B cell (primary cell): ENCODE results near the gene DEPDC4. TPM values are rescaled to one million over a fixed set of nuclear protein-coding genes. Genes with fewer than 3 reads are reported as not detected.

Experiments used
- ATAC-seq: fragments of 200-7000 bp; cut with Tn5 transposase; one replicate; pipeline ENCODE4 v1.10.0; 2021; ENCODE audit warnings: low read depth, mild to moderate bottlenecking, moderate number of reproducible peaks, moderate library complexity
- CTCF ChIA-PET: fragments of 350-600 bp; sonication (Branson Sonifier 250); formaldehyde crosslinking; loops from one replicate; lab custom pipeline; 2021; ENCODE audit warnings: antibody characterized with exemption, inconsistent platforms; lab: Charles Lee
- POLR2A ChIA-PET: fragments of 350-600 bp; sonication (Branson Sonifier 250); formaldehyde crosslinking; loops from one replicate; lab custom pipeline; 2021; ENCODE audit warnings: antibody characterized with exemption; lab: Charles Lee
- DNase-seq: peaks from one replicate; pipeline ENCODE4 v3.0.0; 2013
- H2AFZ ChIP-seq: 2 replicates; pipeline ENCODE4 v1.6.1; 2012; ENCODE audit warnings: mild to moderate bottlenecking, low read depth, low read length; ENCODE audit not compliant: insufficient read depth, poor library complexity, severe bottlenecking
- H3K27ac ChIP-seq, 2 donors: 1 replicate in 1 of 2; 2 replicates in 1 of 2; pipeline ENCODE4 v1.5.1; 2012 to 2013; ENCODE audit warnings: low read length in 2 of 2, mild to moderate bottlenecking in 2 of 2, moderate library complexity in 1 of 2
- H3K27me3 ChIP-seq, 4 experiments: fragments of 200-600 bp in 1 of 4; sonication (generic) in 1 of 4; replicated peaks in 1 of 4; 1 replicate in 2 of 4; 2 replicates in 2 of 4; pipeline versions ENCODE4 v1.6.1 to v1.7.0; 2013 to 2016; ENCODE audit warnings: low read length in 3 of 4, mild to moderate bottlenecking in 2 of 4, mixed read lengths in 1 of 4, moderate library complexity in 1 of 4; ENCODE audit not compliant: insufficient read depth in 4 of 4, control insufficient read depth in 3 of 4; ENCODE audit errors: control extremely low read depth in 1 of 4
- H3K36me3 ChIP-seq, 2 experiments: replicated peaks in 1 of 2; 1 replicate in 1 of 2; 2 replicates in 1 of 2; pipeline versions ENCODE4 v1.6.1 to v1.7.1; 2013; ENCODE audit warnings: low read length in 1 of 2; ENCODE audit not compliant: insufficient read depth in 2 of 2, control insufficient read depth in 1 of 2; ENCODE audit errors: control extremely low read depth in 1 of 2, extremely low read depth in 1 of 2
- H3K4me1 ChIP-seq, 2 donors: fragments of 200-600 bp in 1 of 2; sonication (generic) in 1 of 2; 1 replicate in 1 of 2; 2 replicates in 1 of 2; pipeline versions ENCODE4 v1.5.1 to v1.6.1; 2013 to 2017; ENCODE audit warnings: low read length in 2 of 2; ENCODE audit not compliant: control insufficient read depth in 2 of 2, insufficient read depth in 2 of 2
- H3K4me2 ChIP-seq: replicated peaks from 2 replicates; pipeline ENCODE3; 2012; ENCODE audit warnings: mild to moderate bottlenecking, low read depth, low read length; ENCODE audit not compliant: poor library complexity, severe bottlenecking
- H3K4me3 ChIP-seq, 5 experiments: fragments of 200-600 bp in 1 of 5; sonication (generic) in 1 of 5; 1 replicate in 3 of 5; 2 replicates in 2 of 5; pipeline versions ENCODE4 v1.5.1 to v1.7.0; 2011 to 2016; ENCODE audit warnings: low read length in 4 of 5, mild to moderate bottlenecking in 4 of 5, low read depth in 2 of 5, control low read depth in 1 of 5, moderate library complexity in 1 of 5; ENCODE audit not compliant: insufficient read depth in 1 of 5; ENCODE audit errors: control extremely low read depth in 1 of 5, extremely low read depth in 1 of 5
- H3K79me2 ChIP-seq: fragments of 200-600 bp; sonication (generic); one replicate; pipeline ENCODE4 v1.6.0; 2016; ENCODE audit warnings: low read length; ENCODE audit not compliant: control insufficient read depth, insufficient read depth
- H3K9ac ChIP-seq: fragments of 200-600 bp; sonication (generic); 2 replicates; pipeline ENCODE4 v1.6.1; 2017; ENCODE audit warnings: mild to moderate bottlenecking, low read length, moderate library complexity
- H3K9me3 ChIP-seq, 3 donors: one replicate each; pipeline versions ENCODE4 v1.6.1 to v1.7.1; 2013; ENCODE audit warnings: low read length in 2 of 3; ENCODE audit not compliant: control insufficient read depth in 2 of 3, insufficient read depth in 1 of 3; ENCODE audit errors: control extremely low read depth in 1 of 3
- H4K20me1 ChIP-seq: 2 replicates; pipeline ENCODE4 v1.6.0; 2012; ENCODE audit warnings: mild to moderate bottlenecking, low read length; ENCODE audit not compliant: insufficient read depth, control insufficient read depth, poor library complexity, severe bottlenecking
- H3K27ac Mint-ChIP-seq: one replicate; pipeline ENCODE4 v1.8.0; 2021; ENCODE audit warnings: mixed read lengths
- H3K27me3 Mint-ChIP-seq: one replicate; pipeline ENCODE4 v1.8.0; 2021; ENCODE audit warnings: mixed read lengths
- H3K4me1 Mint-ChIP-seq: one replicate; pipeline ENCODE4 v1.8.0; 2021; ENCODE audit warnings: mixed read lengths
- H3K4me3 Mint-ChIP-seq: one replicate; pipeline ENCODE4 v1.8.0; 2021; ENCODE audit warnings: mixed read lengths
- H3K9me3 Mint-ChIP-seq: one replicate; pipeline ENCODE4 v1.8.0; 2022; ENCODE audit warnings: mixed read lengths; ENCODE audit not compliant: insufficient read depth
- CTCF ChIP-seq: fragments of 200-600 bp; IDR thresholded peaks from one replicate; pipeline ENCODE4 v1.8.0; 2022; ENCODE audit warnings: antibody characterized with exemption, mild to moderate bottlenecking
- EZH2 ChIP-seq: IDR thresholded peaks from 2 replicates; pipeline ENCODE4 v1.6.1; 2012; ENCODE audit warnings: borderline replicate concordance, low read depth, mild to moderate bottlenecking, moderate library complexity, low read length; ENCODE audit not compliant: insufficient read depth, poor library complexity, severe bottlenecking
- WGBS: methylation state at CpG from one replicate; pipeline ENCODE4 v1.1.5; 2013; ENCODE audit warnings: missing lambda C conversion rate; ENCODE audit not compliant: insufficient coverage; 5-methylcytosine and 5-hydroxymethylcytosine counted together
- intact Hi-C: fragments of 100-400 bp; cut with micrococcal nuclease; formaldehyde crosslinking; loops from one replicate; pipeline ENCODE4 v1.10.0; 2022
- polyA plus RNA-seq: library from polyadenylated mRNA; depleted of rRNA; stranded (reverse); fragments of >200 nt; gene quantifications from 2 replicates; pipeline ENCODE4 v1.2.3, GENCODE V29; 2012
- total RNA-seq, 2 donors: library from RNA; stranded (reverse); fragments of 120-200 nt in 1 of 2; gene quantifications; 1 replicate in 1 of 2; 2 replicates in 1 of 2; pipeline versions ENCODE4 v1.2.3 to v1.2.4, GENCODE V29; 2013 to 2022

DEPDC4 gene
- total and polyA plus RNA-seq, 2 donors (not counting 1 experiment from before 2014, with no cell fraction given) = 1.2 to 1.8 TPM

GRCh38 chr12:100274291-100274690 lies 7.4 kb upstream of the DEPDC4 start:
- H2AFZ ChIP-seq = no peak overlapping the region
- H3K9ac ChIP-seq = no peak overlapping the region
- intact Hi-C loops = no loop called here
- WGBS = no CpG with 5 or more reads among the region's 2 CpGs
- TF ChIP-seq CTCF (no peak), EZH2 (no peak)
- no peak overlapping the region for H3K4me3 ChIP-seq
- H3K27me3 ChIP-seq = no peaks in the 10 kb centered on the region
- ATAC-seq (no peak), DNase-seq (no peak)
- Mint-ChIP-seq H3K4me3 (no peak overlapping the region), H3K9me3 (no peaks in the 10 kb centered on the region), H3K27me3 (no peaks in the 10 kb centered on the region), H3K27ac (no peak overlapping the region), H3K4me1 (peaks cover 31% of the 10 kb centered on the region)
- no peaks in the 10 kb centered on the region for H3K9me3 ChIP-seq
- POLR2A ChIA-PET = interaction anchor here (0.7 kb wide), 1 partner anchor 269 kb away, joined by 4 read pairs; no protein-coding TSS in a partner anchor
- H3K36me3 ChIP-seq = no peaks in the 10 kb centered on the region
- H3K4me1 ChIP-seq = peaks cover 0 to 3% of the 10 kb centered on the region in 2 donors
- H3K4me2 ChIP-seq = no peak overlapping the region
- CTCF ChIA-PET = no interaction called here
- peaks cover 95% of the 10 kb centered on the region for H3K79me2 ChIP-seq
- H4K20me1 ChIP-seq = peaks cover 24% of the 10 kb centered on the region
- no peak overlapping the region for H3K27ac ChIP-seq

GRCh38 chr12:100273782-100274181 lies 6.9 kb upstream of the DEPDC4 start:
- POLR2A ChIA-PET = no interaction called here
- peaks cover 4 to 8% of the 10 kb centered on the region in 2 donors for H3K4me1 ChIP-seq
- 100% methylated on average over 2 of the region's 4 CpGs for WGBS
- H3K9ac ChIP-seq = no peak overlapping the region
- peaks cover 28% of the 10 kb centered on the region for H4K20me1 ChIP-seq
- H3K27ac ChIP-seq = no peak overlapping the region
- no peak overlapping the region for H3K4me3 Mint-ChIP-seq
- ATAC-seq = no peak
- no peak overlapping the region for H3K4me2 ChIP-seq
- no peak overlapping the region for H3K4me3 ChIP-seq
- H3K27me3 ChIP-seq = no peaks in the 10 kb centered on the region
- no peaks in the 10 kb centered on the region for H3K9me3 Mint-ChIP-seq
- CTCF ChIA-PET = no interaction called here
- DNase-seq = no peak
- no peaks in the 10 kb centered on the region for H3K27me3 Mint-ChIP-seq
- H3K9me3 ChIP-seq = no peaks in the 10 kb centered on the region
- H3K4me1 Mint-ChIP-seq = peaks cover 36% of the 10 kb centered on the region
- H3K27ac Mint-ChIP-seq = no peak overlapping the region
- intact Hi-C loops = no loop called here
- H2AFZ ChIP-seq = no peak overlapping the region
- peaks cover 95% of the 10 kb centered on the region for H3K79me2 ChIP-seq
- H3K36me3 ChIP-seq = no peaks in the 10 kb centered on the region
- TF ChIP-seq CTCF = no peak
- TF ChIP-seq EZH2 = no peak
